GM23338 (cell line): Measurements from ENCODE around the gene PCNT. TPM values are rescaled to one million over a fixed set of nuclear protein-coding genes. Genes with fewer than 3 reads are reported as not detected.

Experiments
- ATAC-seq: fragments of 200-7000 bp; cut with Tn5 transposase; 3 replicates; pipeline ENCODE4 v1.9.1; 2020
- DNase-seq: peaks from one replicate; pipeline ENCODE4 v3.0.0-alpha.2; 2015; ENCODE audit warnings: low spot score
- H2AFZ ChIP-seq: fragments of 200-600 bp; sonication (generic); 2 replicates; pipeline ENCODE4 v1.8.0; 2016; ENCODE audit warnings: antibody characterized with exemption, mild to moderate bottlenecking, moderate library complexity
- H3F3A ChIP-seq: fragments of 200-600 bp; sonication (generic); replicated peaks from 2 replicates; pipeline ENCODE4 v1.8.0; 2017; ENCODE audit warnings: antibody characterized with exemption, mixed run types, low read depth
- H3K27ac ChIP-seq: fragments of 200-600 bp; sonication (generic); 2 replicates; pipeline ENCODE4 v1.6.1; 2016; ENCODE audit warnings: low read depth
- H3K27me3 ChIP-seq: fragments of 200-600 bp; sonication (generic); 2 replicates; pipeline ENCODE4 v1.8.0; 2016; ENCODE audit warnings: mild to moderate bottlenecking, mixed run types, moderate library complexity; ENCODE audit not compliant: insufficient read depth
- H3K36me3 ChIP-seq: fragments of 200-600 bp; sonication (generic); 2 replicates; pipeline ENCODE4 v1.8.0; 2016; ENCODE audit warnings: mild to moderate bottlenecking; ENCODE audit not compliant: insufficient read depth
- H3K4me1 ChIP-seq: fragments of 200-600 bp; sonication (generic); 2 replicates; pipeline ENCODE4 v1.8.0; 2016; ENCODE audit warnings: mild to moderate bottlenecking, moderate library complexity; ENCODE audit not compliant: insufficient read depth
- H3K4me2 ChIP-seq: fragments of 200-600 bp; sonication (generic); 2 replicates; pipeline ENCODE4 v1.7.1; 2017; ENCODE audit warnings: mixed run types
- H3K4me3 ChIP-seq: fragments of 200-600 bp; sonication (generic); 2 replicates; pipeline ENCODE4 v1.6.1; 2016; ENCODE audit warnings: mixed run types
- H3K79me2 ChIP-seq: fragments of 200-600 bp; sonication (generic); replicated peaks from 2 replicates; pipeline ENCODE4 v1.8.0; 2017; ENCODE audit warnings: mild to moderate bottlenecking; ENCODE audit not compliant: insufficient read depth
- H3K9me2 ChIP-seq: fragments of 200-600 bp; sonication (generic); 2 replicates; pipeline ENCODE4 v1.8.0; 2017; ENCODE audit not compliant: insufficient read depth
- H4K20me1 ChIP-seq: fragments of 200-600 bp; sonication (generic); replicated peaks from 2 replicates; pipeline ENCODE4 v1.8.0; 2017; ENCODE audit warnings: mild to moderate bottlenecking; ENCODE audit not compliant: insufficient read depth
- H3K27ac Mint-ChIP-seq: 2 replicates; pipeline ENCODE4 v1.8.0; 2020; ENCODE audit warnings: inconsistent platforms, mild to moderate bottlenecking, moderate library complexity, mixed read lengths
- H3K27me3 Mint-ChIP-seq: 3 replicates; pipeline ENCODE4 v1.8.0; 2022; ENCODE audit warnings: low read depth, mild to moderate bottlenecking, moderate library complexity, mixed read lengths, inconsistent platforms; ENCODE audit not compliant: insufficient read depth, poor library complexity
- H3K36me3 Mint-ChIP-seq: 3 replicates; pipeline ENCODE4 v1.8.0; 2021; ENCODE audit warnings: low read depth, mild to moderate bottlenecking, inconsistent platforms, moderate library complexity, mixed read lengths
- H3K4me1 Mint-ChIP-seq: 3 replicates; pipeline ENCODE4 v1.8.0; 2020; ENCODE audit warnings: mild to moderate bottlenecking, inconsistent platforms, mixed read lengths
- H3K4me3 Mint-ChIP-seq: 3 replicates; pipeline ENCODE4 v1.8.0; 2021; ENCODE audit warnings: moderate library complexity, mild to moderate bottlenecking, inconsistent platforms, mixed read lengths
- H3K9me3 Mint-ChIP-seq: 3 replicates; pipeline ENCODE4 v1.8.0; 2020; ENCODE audit warnings: moderate library complexity, mild to moderate bottlenecking, inconsistent platforms, mixed read lengths
- CREB1 ChIP-seq: fragments of 250-450 bp; sonication (Bioruptor Pico); IDR thresholded peaks from 2 replicates; pipeline ENCODE4 v1.5.0; 2020; ENCODE audit warnings: low read depth, mild to moderate bottlenecking, moderate library complexity
- CTCF ChIP-seq, 2 experiments: fragments of 200-600 bp in 1 of 2; sonication (generic) in 1 of 2; conservative IDR thresholded peaks; 2 replicates each; pipeline versions ENCODE4 v1.5.1 to v1.6.1; 2016 to 2017; ENCODE audit warnings: antibody characterized with exemption in 2 of 2, low read depth in 2 of 2, mild to moderate bottlenecking in 2 of 2, moderate library complexity in 1 of 2
- EZH2 ChIP-seq: fragments of 200-600 bp; sonication (generic); IDR thresholded peaks from one replicate; pipeline ENCODE4 v1.8.0; 2017; ENCODE audit warnings: antibody characterized with exemption, mild to moderate bottlenecking, low read depth; ENCODE audit not compliant: unreplicated experiment
- JUNB ChIP-seq: IDR thresholded peaks from one replicate; pipeline ENCODE4 v1.6.1; 2016; ENCODE audit warnings: antibody characterized with exemption; ENCODE audit not compliant: unreplicated experiment
- NANOG ChIP-seq: IDR thresholded peaks from 2 replicates; pipeline ENCODE4 v1.6.1; 2016; ENCODE audit warnings: antibody characterized with exemption, borderline replicate concordance
- REST ChIP-seq: IDR thresholded peaks from one replicate; pipeline ENCODE4 v1.6.1; 2018; ENCODE audit warnings: antibody characterized with exemption; ENCODE audit not compliant: unreplicated experiment
- STAT1 ChIP-seq: IDR thresholded peaks from one replicate; pipeline ENCODE4 v1.6.1; 2016; ENCODE audit warnings: antibody characterized with exemption; ENCODE audit not compliant: unreplicated experiment
- ZNF114 ChIP-seq: fragments of 250-450 bp; sonication (Bioruptor Pico); IDR thresholded peaks from 2 replicates; pipeline ENCODE4 v1.5.0; 2020; ENCODE audit warnings: mild to moderate bottlenecking, moderate library complexity
- ZNF331 ChIP-seq: fragments of 250-450 bp; sonication (Bioruptor Pico); IDR thresholded peaks from 2 replicates; pipeline ENCODE4 v1.5.0; 2020; ENCODE audit warnings: low read depth, mild to moderate bottlenecking, moderate library complexity
- ZNF462 ChIP-seq: fragments of 250-450 bp; sonication (Bioruptor Pico); IDR thresholded peaks from 2 replicates; pipeline ENCODE4 v1.5.0; 2020; ENCODE audit warnings: mild to moderate bottlenecking, moderate library complexity
- polyA plus RNA-seq: library from polyadenylated mRNA; unstranded; fragments of >200 nt; fragmentation: Nextera tagmentation; extraction: Ambion mirVana; gene quantifications from 2 replicates; pipeline ENCODE4 v1.2.1, GENCODE V29; 2016
- total RNA-seq: library from RNA; depleted of rRNA; stranded (reverse); fragments of >200 nt; shearing (Covaris generic); gene quantifications from 2 replicates; pipeline ENCODE4 v1.2.3, GENCODE V29; 2014

PCNT gene
- total and polyA plus RNA-seq, 2 experiments from 2014 or later: 39.6 to 46.1 TPM

GRCh38 chr21:46491553-46491952, 167.6 kb downstream of the PCNT start:
- ATAC-seq (no peak), DNase-seq (no peak)
- Histone ChIP-seq H3K4me1 (no peaks in the 10 kb centered on the region), H3K79me2 (no peaks in the 10 kb centered on the region), H2AFZ (no peak overlapping the region), H4K20me1 (peaks cover 6% of the 10 kb centered on the region; the same call in 1 of the 2 replicates), H3K4me3 (no peak overlapping the region), H3K9me2 (no peaks in the 10 kb centered on the region), H3K27ac (no peak overlapping the region), H3K4me2 (no peak overlapping the region), H3K27me3 (no peaks in the 10 kb centered on the region), H3F3A (no peaks in the 10 kb centered on the region), H3K36me3 (peaks cover 16% of the 10 kb centered on the region; the same call in 1 of the 2 replicates)
- H3K36me3 Mint-ChIP-seq: peaks cover 7% of the 10 kb centered on the region; the same call in 2 of the 3 replicates
- no peak overlapping the region for H3K27ac Mint-ChIP-seq
- peaks cover 4% of the 10 kb centered on the region for H3K4me1 Mint-ChIP-seq
- H3K9me3 Mint-ChIP-seq: no peaks in the 10 kb centered on the region
- TF ChIP-seq CTCF (conservative IDR thresholded peaks at IDR 0.05; ENCODE audit: low read depth in 2 of 2) (no peak), CREB1 (CRISPR knock-in tag) (no peak), NANOG (no peak), ZNF331 (CRISPR knock-in tag) (no peak), ZNF114 (CRISPR knock-in tag) (no peak), ZNF462 (CRISPR knock-in tag) (no peak), REST (no peak), STAT1 (no peak), EZH2 (no peak), JUNB (no peak)
- H3K4me3 Mint-ChIP-seq: no peak overlapping the region
- peaks cover 3% of the 10 kb centered on the region for H3K27me3 Mint-ChIP-seq
